ENCODE results near the gene ADD3. TPM values are rescaled to one million over a fixed set of nuclear protein-coding genes. Genes with fewer than 3 reads are reported as not detected.
A peak's percentile ranks its signal among the peaks of the same experiment; 100 is the strongest.

The ADD3 gene
- total RNA-seq, 1 experiment from 2014 or later: 59.9 TPM

GRCh38 chr10:110057456-110057855 lies 49.7 kb downstream of the ADD3 start:
- Histone ChIP-seq H3K79me2 (ENCODE audit: insufficient read depth, low read length) (no peaks in the 10 kb centered on the region; the same call in 1 of the 2 replicates), H3K18ac (ENCODE audit: insufficient read length, low read depth, low read length) (no peak overlapping the region), H3T11ph (ENCODE audit: low read length) (no peak overlapping the region), H3K79me1 (ENCODE audit: insufficient read depth, low read depth, low read length, poor library complexity, severe bottlenecking) (peaks cover 2% of the 10 kb centered on the region), H2BK5ac (ENCODE audit: insufficient read length, low read length) (no peak overlapping the region), H2AFZ (ENCODE audit: low read length) (no peak overlapping the region), H3K4ac (ENCODE audit: low read depth, low read length) (no peak overlapping the region), H4K8ac (replicated peaks; ENCODE audit: insufficient read length, low read depth, low read length) (no peak overlapping the region), H3K56ac (ENCODE audit: insufficient read length, low read depth, low read length) (no peak overlapping the region), H4K20me1 (ENCODE audit: control insufficient read depth, insufficient read depth, insufficient read length) (no peaks in the 10 kb centered on the region), H2BK15ac (ENCODE audit: low read depth, low read length) (no peak overlapping the region), H3K14ac (ENCODE audit: insufficient read depth, low read length) (no peak overlapping the region), H3K4me2 (ENCODE audit: insufficient read depth, insufficient read length, low read length) (no peak overlapping the region), H2BK120ac (ENCODE audit: low read depth, low read length, poor library complexity, severe bottlenecking) (no peak overlapping the region), H3K9ac (ENCODE audit: extremely low read depth, insufficient read length, low read length) (no peak overlapping the region), H2BK12ac (ENCODE audit: insufficient read length, low read depth, low read length) (no peak overlapping the region), H3K23me2 (ENCODE audit: insufficient read length, low read depth, low read length, poor library complexity, severe bottlenecking) (no peaks in the 10 kb centered on the region), H4K5ac (ENCODE audit: insufficient read length, low read depth, low read length) (no peak overlapping the region), H3K27me3 (ENCODE audit: insufficient read depth, low read length) (no peaks in the 10 kb centered on the region), H3K27ac (ENCODE audit: insufficient read length, low read depth, low read length) (no peak overlapping the region), H3K9me3 (ENCODE audit: control insufficient read depth, low read depth, low read length) (no peaks in the 10 kb centered on the region), H4K91ac (ENCODE audit: insufficient read length, low read depth, low read length) (no peak overlapping the region), H3K4me1 (ENCODE audit: insufficient read depth, low read length) (no peaks in the 10 kb centered on the region), H2AK5ac (ENCODE audit: insufficient read length, low read length) (no peak overlapping the region), H2BK20ac (ENCODE audit: low read depth, low read length, poor library complexity, severe bottlenecking) (no peak overlapping the region), H3K23ac (ENCODE audit: insufficient read length, low read depth, low read length) (no peak overlapping the region)
- Mint-ChIP-seq H3K27me3 (ENCODE audit: low read depth) (no peaks in the 10 kb centered on the region), H3K27ac (peak overlapping the region in 1 of 3 experiments; percentile 17; a peak in 3 of 7 replicates), H3K36me3 (ENCODE audit: insufficient read depth in 1 of 3, low read depth in 3 of 3) (no peaks in the 10 kb centered on the region), H3K4me1 (peaks cover 5 to 8% of the 10 kb centered on the region in 2 experiments), H3K9me3 (no peaks in the 10 kb centered on the region), H3K4me3 (no peak overlapping the region)
- no CpG with 5 or more reads among the region's 1 CpG for WGBS (ENCODE audit: extremely low coverage, insufficient read length, low lambda C conversion rate)
- no peak for TF ChIP-seq CTCF (conservative IDR thresholded peaks at IDR 0.05)
- no peak for DNase-seq

All from H9 (cell line).